ENCODE results near the gene ANKRD44. TPM values are rescaled to one million over a fixed set of nuclear protein-coding genes. Genes with fewer than 3 reads are reported as not detected.

The ANKRD44 gene
- total RNA-seq, 4 donors from 2014 or later, result 11.0 to 25.8 (median 23.9) TPM

DNA sequence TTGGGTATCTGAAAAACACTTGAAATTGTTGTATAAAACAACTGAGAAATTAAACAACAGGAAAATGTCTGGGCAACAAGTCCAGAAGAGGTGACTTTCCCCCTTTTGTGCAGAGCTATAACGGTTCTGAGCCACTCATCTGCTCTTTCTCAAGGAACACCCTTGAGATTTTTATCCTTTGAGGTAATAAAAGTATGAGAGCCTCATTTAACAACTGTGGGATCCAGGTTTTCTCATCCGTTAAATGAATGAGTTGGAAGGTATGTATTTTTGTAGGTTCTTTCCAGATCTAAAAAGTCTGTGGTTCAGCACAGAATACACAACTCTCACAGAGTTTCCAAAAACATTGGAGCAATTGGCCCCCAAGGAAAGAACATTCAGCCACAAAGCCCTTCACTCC, 93.0 kb downstream of the ANKRD44 start:
- Histone ChIP-seq H3K36me3 (no peaks in the 10 kb centered on the region), H3K27ac (no peak overlapping the region), H3K4me3 (replicated peaks in 1 of 3) (no peak overlapping the region), H3K27me3 (no peaks in the 10 kb centered on the region), H3K9me3 (no peaks in the 10 kb centered on the region), H3K4me1 (peaks cover 8 to 25% of the 10 kb centered on the region in 2 donors)
- 13 to 50% methylated on average over 2 of the region's 2 CpGs for WGBS, 2 donors
- intact Hi-C loops (cut with DNase I), result no loop called here
- no peak for DNase-seq
- TF ChIP-seq, protein P1, sequence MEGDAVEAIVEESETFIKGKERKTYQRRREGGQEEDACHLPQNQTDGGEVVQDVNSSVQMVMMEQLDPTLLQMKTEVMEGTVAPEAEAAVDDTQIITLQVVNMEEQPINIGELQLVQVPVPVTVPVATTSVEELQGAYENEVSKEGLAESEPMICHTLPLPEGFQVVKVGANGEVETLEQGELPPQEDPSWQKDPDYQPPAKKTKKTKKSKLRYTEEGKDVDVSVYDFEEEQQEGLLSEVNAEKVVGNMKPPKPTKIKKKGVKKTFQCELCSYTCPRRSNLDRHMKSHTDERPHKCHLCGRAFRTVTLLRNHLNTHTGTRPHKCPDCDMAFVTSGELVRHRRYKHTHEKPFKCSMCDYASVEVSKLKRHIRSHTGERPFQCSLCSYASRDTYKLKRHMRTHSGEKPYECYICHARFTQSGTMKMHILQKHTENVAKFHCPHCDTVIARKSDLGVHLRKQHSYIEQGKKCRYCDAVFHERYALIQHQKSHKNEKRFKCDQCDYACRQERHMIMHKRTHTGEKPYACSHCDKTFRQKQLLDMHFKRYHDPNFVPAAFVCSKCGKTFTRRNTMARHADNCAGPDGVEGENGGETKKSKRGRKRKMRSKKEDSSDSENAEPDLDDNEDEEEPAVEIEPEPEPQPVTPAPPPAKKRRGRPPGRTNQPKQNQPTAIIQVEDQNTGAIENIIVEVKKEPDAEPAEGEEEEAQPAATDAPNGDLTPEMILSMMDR (IDR thresholded peaks at IDR 0.05), result no peak
- no peak for TF ChIP-seq POLR2A (IDR thresholded peaks at IDR 0.05)

DNA sequence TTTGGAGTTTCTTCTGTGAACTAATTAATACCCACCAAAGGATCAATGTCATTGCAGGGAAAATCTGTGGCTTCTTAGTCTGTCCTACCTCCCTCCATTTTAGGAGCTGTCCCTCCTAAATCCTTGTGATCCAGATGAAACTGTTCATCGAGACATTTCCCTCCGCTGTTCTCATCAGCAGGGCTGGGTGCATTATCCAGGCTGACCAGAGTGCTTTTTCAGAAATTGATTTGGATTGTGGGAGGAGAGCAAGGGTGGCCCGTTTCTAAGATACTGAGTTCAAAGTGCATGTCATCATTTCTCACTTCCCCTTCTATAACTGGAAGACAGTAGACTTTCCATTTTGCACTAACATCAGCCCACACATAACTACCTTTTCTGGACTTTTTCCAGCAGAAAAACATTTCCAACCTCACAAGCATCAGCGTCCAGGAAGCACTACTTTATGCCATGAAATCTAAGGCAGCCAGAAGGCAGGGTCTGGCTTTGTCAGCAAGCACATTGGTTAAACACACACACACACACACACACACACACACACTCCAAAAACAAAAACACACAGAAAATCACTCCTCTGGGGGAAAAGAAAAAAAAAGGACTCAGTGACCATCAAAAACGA, 94.1 kb downstream of the ANKRD44 start:
- DNase-seq, result no peak
- Histone ChIP-seq H3K27ac (no peak overlapping the region), H3K36me3 (no peaks in the 10 kb centered on the region), H3K4me1 (peaks cover 8 to 25% of the 10 kb centered on the region in 2 donors), H3K27me3 (no peaks in the 10 kb centered on the region), H3K9me3 (no peaks in the 10 kb centered on the region), H3K4me3 (replicated peaks in 1 of 3) (no peak overlapping the region)
- intact Hi-C loops (cut with DNase I), result no loop called here
- WGBS, 2 donors, result 49 to 55% methylated on average over 5 of the region's 5 CpGs
- TF ChIP-seq, protein P1 (IDR thresholded peaks at IDR 0.05), result no peak
- TF ChIP-seq POLR2A (IDR thresholded peaks at IDR 0.05), result no peak

GRCh38 chr2:197215748-197216360, 94.7 kb downstream of the ANKRD44 start:
- H3K9me3 ChIP-seq, result no peaks in the 10 kb centered on the region
- peaks cover 8 to 25% of the 10 kb centered on the region in 2 donors for H3K4me1 ChIP-seq
- DNase-seq, result no peak
- no peaks in the 10 kb centered on the region for H3K36me3 ChIP-seq
- no peak overlapping the region for H3K27ac ChIP-seq
- 74 to 79% methylated on average over 3 of the region's 3 CpGs for WGBS, 2 donors
- H3K4me3 ChIP-seq (replicated peaks in 1 of 3), result no peak overlapping the region
- TF ChIP-seq POLR2A (IDR thresholded peaks at IDR 0.05), result no peak
- TF ChIP-seq, protein P1 (IDR thresholded peaks at IDR 0.05), result no peak
- intact Hi-C loops (cut with DNase I), result no loop called here
- no peaks in the 10 kb centered on the region for H3K27me3 ChIP-seq

- no peak for DNase-seq
- no peak overlapping the region for H3K4me3 ChIP-seq (replicated peaks in 1 of 3)
- no peak overlapping the region for H3K27ac ChIP-seq
- 70 to 71% methylated on average over 8 of the region's 8 CpGs for WGBS, 2 donors
- H3K36me3 ChIP-seq, result no peaks in the 10 kb centered on the region
- peaks cover 17 to 37% of the 10 kb centered on the region in 2 donors for H3K4me1 ChIP-seq
- no peaks in the 10 kb centered on the region for H3K27me3 ChIP-seq
- no peaks in the 10 kb centered on the region for H3K9me3 ChIP-seq
- intact Hi-C loops (cut with DNase I), result no loop called here
- TF ChIP-seq POLR2A (IDR thresholded peaks at IDR 0.05), result no peak
- TF ChIP-seq, protein P1 (IDR thresholded peaks at IDR 0.05), result no peak
Measured at GRCh38 chr2:197212344-197213262, 98.0 kb downstream of the ANKRD44 start.
